HFFc6 (cell line): ENCODE results near the gene ZFYVE19. TPM values are rescaled to one million over a fixed set of nuclear protein-coding genes. Genes with fewer than 3 reads are reported as not detected.

Source experiments
- DNase-seq: peaks from one replicate; pipeline ENCODE4 v3.0.0-alpha.2; 2018
- H3K27ac Mint-ChIP-seq: 2 replicates; pipeline ENCODE4 v1.8.0; 2020; ENCODE audit warnings: mild to moderate bottlenecking, mixed read lengths
- H3K27me3 Mint-ChIP-seq: 2 replicates; pipeline ENCODE4 v1.8.0; 2021; ENCODE audit warnings: mild to moderate bottlenecking, moderate library complexity, mixed read lengths; ENCODE audit not compliant: insufficient read depth
- H3K36me3 Mint-ChIP-seq: 2 replicates; pipeline ENCODE4 v1.8.0; 2021; ENCODE audit warnings: low read depth, mixed read lengths
- H3K4me1 Mint-ChIP-seq: 2 replicates; pipeline ENCODE4 v1.8.0; 2020; ENCODE audit warnings: low read depth, mixed read lengths
- H3K4me3 Mint-ChIP-seq: 2 replicates; pipeline ENCODE4 v1.8.0; 2020; ENCODE audit warnings: mild to moderate bottlenecking, moderate library complexity, mixed read lengths
- H3K9me3 Mint-ChIP-seq: 2 replicates; pipeline ENCODE4 v1.8.0; 2020; ENCODE audit warnings: mild to moderate bottlenecking, mixed read lengths
- total RNA-seq, 6 experiments: library from RNA; stranded (reverse); fragmentation: NEBNext Ultra II Directional; extraction: Animal tissue kit (Norgen Biotek cat#: 25700); gene quantifications; 2 replicates in 1 of 6; 3 replicates in 5 of 6; pipeline ENCODE4 v1.2.3, GENCODE V29; 2021
- TF ChIP-seq, protein P1 (sequence below): fragments of 200-600 bp; sonication (generic); IDR thresholded peaks from 2 replicates; pipeline ENCODE4 v1.5.0; 2021; ENCODE audit warnings: antibody characterized with exemption, mild to moderate bottlenecking

The ZFYVE19 gene
- total RNA-seq, 6 experiments from 2014 or later: 10.7 to 13.5 (median 12.1) TPM

DNA sequence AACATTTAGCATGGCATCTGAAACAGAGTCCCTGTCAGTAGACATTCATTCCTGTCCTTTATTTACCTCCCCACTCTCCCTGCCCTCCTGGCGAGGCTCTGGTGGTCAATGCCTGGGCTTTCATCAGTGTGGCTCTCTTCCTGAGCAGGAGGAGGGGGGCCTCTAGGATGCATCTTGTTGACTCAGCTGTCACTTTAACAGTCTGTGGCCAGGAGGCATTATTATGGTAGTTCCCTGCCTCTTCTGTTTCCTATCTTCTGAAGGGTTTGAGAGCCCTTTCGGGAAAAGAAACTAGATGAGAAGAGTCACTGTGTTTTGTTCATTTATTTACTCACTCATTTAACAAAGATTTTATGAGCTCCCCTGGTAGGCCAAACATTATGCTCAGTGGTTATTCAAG, 24.0 kb downstream of the ZFYVE19 start:
- H3K27ac Mint-ChIP-seq: no peak overlapping the region
- no peak for DNase-seq
- H3K4me3 Mint-ChIP-seq: no peak overlapping the region
- H3K27me3 Mint-ChIP-seq: peaks cover 5% of the 10 kb centered on the region
- H3K4me1 Mint-ChIP-seq: peaks cover 15% of the 10 kb centered on the region
- TF ChIP-seq, protein P1, sequence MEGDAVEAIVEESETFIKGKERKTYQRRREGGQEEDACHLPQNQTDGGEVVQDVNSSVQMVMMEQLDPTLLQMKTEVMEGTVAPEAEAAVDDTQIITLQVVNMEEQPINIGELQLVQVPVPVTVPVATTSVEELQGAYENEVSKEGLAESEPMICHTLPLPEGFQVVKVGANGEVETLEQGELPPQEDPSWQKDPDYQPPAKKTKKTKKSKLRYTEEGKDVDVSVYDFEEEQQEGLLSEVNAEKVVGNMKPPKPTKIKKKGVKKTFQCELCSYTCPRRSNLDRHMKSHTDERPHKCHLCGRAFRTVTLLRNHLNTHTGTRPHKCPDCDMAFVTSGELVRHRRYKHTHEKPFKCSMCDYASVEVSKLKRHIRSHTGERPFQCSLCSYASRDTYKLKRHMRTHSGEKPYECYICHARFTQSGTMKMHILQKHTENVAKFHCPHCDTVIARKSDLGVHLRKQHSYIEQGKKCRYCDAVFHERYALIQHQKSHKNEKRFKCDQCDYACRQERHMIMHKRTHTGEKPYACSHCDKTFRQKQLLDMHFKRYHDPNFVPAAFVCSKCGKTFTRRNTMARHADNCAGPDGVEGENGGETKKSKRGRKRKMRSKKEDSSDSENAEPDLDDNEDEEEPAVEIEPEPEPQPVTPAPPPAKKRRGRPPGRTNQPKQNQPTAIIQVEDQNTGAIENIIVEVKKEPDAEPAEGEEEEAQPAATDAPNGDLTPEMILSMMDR: no peak
- no peaks in the 10 kb centered on the region for H3K9me3 Mint-ChIP-seq
- no peaks in the 10 kb centered on the region for H3K36me3 Mint-ChIP-seq

DNA sequence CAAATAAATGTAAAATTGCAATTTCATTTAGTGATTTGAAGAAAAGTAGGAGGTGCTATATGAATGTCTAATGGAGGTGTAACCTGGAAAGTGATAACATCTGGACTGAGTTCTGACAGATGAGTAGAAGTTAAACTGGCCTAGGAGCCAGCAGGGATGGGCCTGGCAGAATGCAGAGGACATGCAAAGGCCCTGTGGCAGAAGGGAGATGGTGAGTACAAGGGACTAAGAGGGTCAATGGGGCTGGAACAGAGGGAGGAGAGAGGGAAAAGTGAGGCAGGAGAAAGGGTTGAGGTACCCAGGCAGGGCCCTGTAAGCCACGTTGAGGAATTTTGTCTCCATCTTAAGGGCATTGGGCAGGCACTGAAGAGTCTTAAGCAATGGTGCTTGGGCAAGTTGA, 25.0 kb downstream of the ZFYVE19 start:
- TF ChIP-seq, protein P1: no peak
- Mint-ChIP-seq H3K4me1 (peaks cover 7% of the 10 kb centered on the region), H3K27me3 (peaks cover 5% of the 10 kb centered on the region), H3K9me3 (no peaks in the 10 kb centered on the region), H3K4me3 (no peak overlapping the region), H3K27ac (no peak overlapping the region), H3K36me3 (no peaks in the 10 kb centered on the region)
- no peak for DNase-seq

DNA sequence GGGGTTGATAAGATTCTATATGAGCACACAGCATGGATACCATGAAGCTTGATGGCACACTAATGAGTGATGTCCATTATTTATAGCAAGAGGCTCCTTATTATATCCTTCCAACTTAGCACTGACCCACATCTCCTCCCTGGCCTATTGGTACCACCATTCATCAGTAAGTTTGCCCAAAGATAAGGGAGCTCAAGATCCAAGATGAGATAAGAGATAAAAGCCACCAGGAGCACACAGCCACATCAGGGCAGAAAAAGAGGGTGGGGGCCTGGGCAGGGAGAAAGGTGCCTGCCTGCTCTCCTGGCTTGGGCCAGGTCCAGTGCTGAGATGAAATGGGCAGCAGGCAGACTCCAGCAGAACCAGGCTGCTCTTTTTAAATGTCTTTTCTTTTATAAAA, 26.0 kb downstream of the ZFYVE19 start:
- Mint-ChIP-seq H3K4me3 (no peak overlapping the region), H3K4me1 (peaks cover 7% of the 10 kb centered on the region), H3K27ac (no peak overlapping the region), H3K27me3 (peaks cover 5% of the 10 kb centered on the region), H3K9me3 (no peaks in the 10 kb centered on the region), H3K36me3 (no peaks in the 10 kb centered on the region)
- TF ChIP-seq, protein P1: no peak
- DNase-seq: no peak

DNA sequence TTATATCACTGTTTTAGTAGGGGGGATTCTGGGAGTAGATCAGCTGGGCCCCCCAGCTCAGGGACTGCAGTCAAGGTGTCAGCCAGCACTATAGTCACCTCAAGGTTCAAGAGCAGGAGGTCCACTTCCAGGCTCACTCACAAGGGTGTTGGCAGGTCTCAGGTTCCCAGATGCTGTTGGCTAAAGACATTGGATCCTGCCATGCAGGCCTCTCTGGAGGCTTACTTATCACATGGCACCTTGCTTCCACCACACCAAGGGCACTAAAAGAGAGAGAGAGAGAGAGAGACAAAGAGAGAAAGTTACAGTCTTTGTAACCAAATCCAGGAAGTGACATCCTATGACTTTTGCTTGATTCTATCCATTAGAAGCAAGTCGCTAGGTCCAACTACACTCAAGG, 29.1 kb downstream of the ZFYVE19 start:
- peaks cover 2% of the 10 kb centered on the region; the same call in 1 of the 2 replicates for H3K27me3 Mint-ChIP-seq

DNA sequence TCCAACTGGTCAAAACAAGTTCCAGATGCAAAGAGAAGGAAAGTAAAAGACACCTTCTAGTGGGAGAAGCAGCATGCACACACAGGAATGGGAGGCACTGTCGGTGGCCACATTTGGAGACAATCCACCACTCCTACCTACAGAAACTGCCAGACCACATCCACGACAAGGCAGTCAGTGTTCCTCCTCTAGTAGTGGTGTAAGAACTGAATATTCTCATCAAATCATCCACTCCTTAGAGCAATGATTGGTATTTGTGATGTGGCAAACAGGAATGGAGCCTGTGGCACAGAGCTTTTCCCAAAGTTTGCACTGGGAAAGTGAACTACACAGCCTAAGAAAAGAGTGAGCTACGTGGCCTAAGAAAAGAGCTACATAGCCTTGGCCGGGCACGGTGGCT, 31.9 kb downstream of the ZFYVE19 start:
- H3K27ac Mint-ChIP-seq: peak overlapping the region; percentile 29; the same call in 1 of the 2 replicates
- no peaks in the 10 kb centered on the region for H3K36me3 Mint-ChIP-seq
- H3K9me3 Mint-ChIP-seq: no peaks in the 10 kb centered on the region
- TF ChIP-seq, protein P1: no peak
- H3K27me3 Mint-ChIP-seq: peaks cover 8% of the 10 kb centered on the region
- peaks cover 22% of the 10 kb centered on the region for H3K4me1 Mint-ChIP-seq
- no peak overlapping the region for H3K4me3 Mint-ChIP-seq
- peak; percentile 21 for DNase-seq

More for the DNA sequence above, 29.1 kb downstream of the ZFYVE19 start:
- TF ChIP-seq, protein P1: no peak
- peaks cover 16% of the 10 kb centered on the region for H3K4me1 Mint-ChIP-seq
- no peaks in the 10 kb centered on the region for H3K36me3 Mint-ChIP-seq
- H3K27ac Mint-ChIP-seq: no peak overlapping the region
- no peak for DNase-seq
- H3K9me3 Mint-ChIP-seq: no peaks in the 10 kb centered on the region
- no peak overlapping the region for H3K4me3 Mint-ChIP-seq

DNA sequence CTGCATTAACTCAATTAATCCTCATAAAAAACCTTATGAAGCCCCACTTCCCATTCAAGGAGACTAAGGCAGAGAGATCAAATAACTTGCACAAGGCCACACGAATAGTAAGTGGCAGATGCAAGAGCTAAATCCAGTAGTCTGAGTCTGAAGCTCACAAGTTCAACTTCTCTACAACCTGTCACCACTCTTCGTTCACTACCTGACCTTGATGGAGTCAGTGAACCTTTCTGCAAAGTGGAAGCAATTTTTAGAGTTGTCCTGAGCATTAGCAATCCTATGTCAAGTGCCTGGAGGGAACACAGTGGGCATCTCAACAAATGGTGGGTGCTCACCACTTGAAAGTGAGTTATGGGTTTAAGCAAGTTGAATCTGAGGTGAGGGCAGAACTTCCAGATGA, 34.9 kb downstream of the ZFYVE19 start:
- H3K36me3 Mint-ChIP-seq: no peaks in the 10 kb centered on the region
- TF ChIP-seq, protein P1: no peak
- H3K27me3 Mint-ChIP-seq: peaks cover 29% of the 10 kb centered on the region
- H3K9me3 Mint-ChIP-seq: no peaks in the 10 kb centered on the region
- no peak overlapping the region for H3K27ac Mint-ChIP-seq
- no peak for DNase-seq
- H3K4me3 Mint-ChIP-seq: no peak overlapping the region
- peaks cover 19% of the 10 kb centered on the region; the same call in 1 of the 2 replicates for H3K4me1 Mint-ChIP-seq
